GM19239 (cell line): ENCODE results near the gene ZSWIM9.
A peak's percentile ranks its signal among the peaks of the same experiment; 100 is the strongest.

ENCODE experiments used
- DNase-seq: peaks from one replicate; pipeline ENCODE4 v3.0.0; 2011; ENCODE audit warnings: low spot score; ENCODE audit not compliant: insufficient read length
- FAIRE-seq: peaks from 2 replicates; lab custom pipeline; 2011; peaks lifted over from hg19 to GRCh38; lab: Jason Lieb, UNC

The ZSWIM9 gene

DNA sequence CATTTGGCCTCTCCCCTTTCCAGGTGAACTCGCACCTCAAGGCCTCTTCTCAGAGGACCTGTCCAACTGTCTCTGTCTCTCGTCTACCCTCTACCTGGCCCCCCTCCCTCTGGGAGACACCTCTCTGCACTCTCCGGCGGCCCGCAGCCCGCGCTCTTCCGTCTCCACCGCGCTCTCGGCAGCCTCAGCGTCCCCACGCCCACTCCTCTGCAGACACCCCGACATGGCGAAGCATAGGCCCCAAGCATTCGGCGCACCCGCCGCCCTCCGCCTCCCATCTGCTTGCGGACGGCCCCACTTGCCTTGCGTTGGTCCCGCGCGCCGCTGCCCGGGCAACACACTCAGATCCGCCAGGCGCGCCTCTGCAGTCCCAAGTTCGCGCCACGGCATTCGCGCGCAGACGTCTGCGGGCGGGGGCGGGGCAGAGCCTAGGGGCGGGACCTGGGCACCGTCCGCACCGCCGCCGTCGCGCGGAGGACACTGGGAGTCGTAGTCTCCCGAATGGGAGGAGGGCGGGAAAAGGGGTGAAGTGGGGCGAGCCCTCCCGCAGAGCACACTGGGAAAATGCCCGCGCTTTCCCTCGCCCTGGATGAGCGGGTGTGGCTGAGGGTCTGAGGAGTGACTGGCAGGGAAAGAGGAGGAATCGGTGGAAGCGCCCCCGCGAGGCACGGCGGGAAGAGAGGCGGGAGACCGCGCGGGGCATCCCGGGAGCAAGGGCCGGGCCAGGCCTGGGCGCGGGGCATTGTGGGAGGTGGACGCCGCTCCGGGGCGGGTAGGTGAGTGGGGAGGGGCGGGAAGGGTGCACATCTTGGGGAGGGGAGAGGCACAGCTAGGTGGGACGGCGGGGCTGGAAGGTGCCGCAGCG, at the start of gene ZSWIM9, which contains the start of gene LIG1:
ZSWIM9 (plus strand) TSS at position 742 of the 865 bp plus-strand sequence. CDS start 1,123 bp downstream, outside the sequence.
LIG1 (minus strand) TSS at position 406 of the 865 bp plus-strand sequence. CDS start 4,778 bp downstream, outside the sequence.
- FAIRE-seq (peak; percentile 97), DNase-seq (peak; percentile 94)

DNA sequence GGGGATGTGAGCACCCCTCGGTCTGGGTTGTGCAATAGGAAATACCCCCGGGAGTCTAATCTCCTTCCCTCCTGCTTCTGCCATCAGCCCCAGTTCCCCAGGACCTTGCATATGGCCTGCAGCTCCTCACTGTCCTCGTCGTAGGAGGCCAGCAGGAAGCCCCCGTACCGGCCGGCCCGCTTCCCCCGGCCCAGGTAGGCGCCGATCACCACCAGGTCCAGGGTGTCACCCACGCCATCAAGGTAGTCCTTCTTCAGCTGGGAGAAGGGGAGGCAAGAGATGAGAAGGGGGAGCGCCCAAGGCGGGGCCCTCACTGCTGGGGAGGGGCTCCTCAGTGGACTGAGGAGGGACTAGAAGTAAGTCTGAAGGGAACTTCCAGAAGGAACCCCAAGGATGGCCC, 49.4 kb upstream of the ZSWIM9 start:
- DNase-seq (no peak), FAIRE-seq (no peak)

DNA sequence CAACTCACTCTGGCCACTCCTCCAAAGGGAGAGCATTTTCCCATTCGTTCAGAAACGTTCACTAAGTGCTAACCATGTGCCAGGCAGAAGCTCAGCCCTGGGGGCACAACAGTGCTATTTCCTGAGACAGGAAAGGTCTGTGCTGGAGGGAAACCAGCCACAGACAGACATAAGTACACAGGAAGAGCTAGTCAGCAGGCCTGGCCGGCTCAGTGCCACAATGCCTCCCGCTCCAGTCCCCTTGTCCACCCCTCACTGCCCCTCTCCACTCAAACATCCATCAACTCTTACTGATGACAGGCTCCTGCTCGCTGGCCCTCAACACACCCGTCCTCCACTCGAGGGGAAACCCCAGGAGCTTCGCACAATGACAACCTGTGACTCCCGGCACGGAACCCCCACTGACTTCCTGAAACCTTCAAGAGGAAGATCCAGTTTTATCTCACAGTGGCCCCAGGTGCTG, 48.5 kb upstream of the ZSWIM9 start:
- peak; percentile 42 for FAIRE-seq
- DNase-seq, result peak; percentile 36

DNA sequence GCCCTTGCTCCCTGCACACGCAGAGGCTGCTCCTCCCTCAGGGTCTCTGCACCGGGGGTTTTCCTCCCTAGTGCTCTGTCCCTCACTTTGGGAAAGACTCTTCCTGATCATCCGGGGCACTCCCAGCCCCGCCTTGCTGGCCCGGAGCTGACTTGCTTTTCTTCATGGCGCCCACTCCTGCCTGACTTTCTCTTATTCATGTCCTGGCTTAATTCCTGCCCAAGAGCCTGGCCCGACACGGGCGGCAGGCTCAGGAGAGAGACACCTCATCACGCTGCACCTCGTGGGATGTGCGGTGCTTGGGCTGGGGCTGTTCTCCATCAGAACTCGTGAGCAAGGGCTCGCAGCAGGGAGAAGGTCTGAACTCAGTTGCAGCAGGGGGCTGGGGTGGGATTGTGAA, 48.1 kb upstream of the ZSWIM9 start:
- peak; percentile 49 for FAIRE-seq

DNA sequence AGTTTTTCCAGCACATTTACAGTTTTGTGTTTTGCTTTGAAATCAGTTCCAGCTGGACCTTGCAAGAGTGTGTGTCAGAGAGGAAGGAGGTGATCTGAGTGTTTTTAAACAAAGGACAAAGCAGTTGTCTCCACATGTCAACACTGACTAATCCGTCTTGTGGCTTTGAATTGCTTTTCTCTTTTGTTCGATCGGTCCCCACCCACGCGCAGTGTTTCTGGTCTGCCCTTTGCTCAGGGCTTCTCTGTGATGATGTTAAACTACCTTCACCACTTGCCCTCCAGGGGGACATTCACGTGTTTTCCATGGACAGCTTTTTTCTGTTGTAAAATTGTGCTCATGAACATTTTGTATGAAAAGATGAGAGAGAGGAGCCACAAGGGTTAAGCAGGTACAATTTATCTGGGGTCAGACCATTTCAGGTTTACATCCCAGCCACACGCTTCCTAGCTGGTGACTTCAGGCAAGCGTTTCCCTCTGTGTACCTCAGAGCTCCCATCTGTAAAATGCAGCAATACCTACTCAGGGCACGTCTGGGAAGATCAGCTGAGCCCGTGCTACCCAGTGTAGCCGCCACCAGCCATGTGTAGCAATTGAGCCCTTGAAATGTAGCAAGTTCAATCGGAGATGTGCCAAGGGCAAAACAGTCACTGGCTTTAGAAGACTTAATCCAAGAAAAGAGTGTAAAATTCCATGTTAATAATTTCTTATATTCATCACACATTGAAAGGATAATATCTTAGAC, 46.4 kb upstream of the ZSWIM9 start:
- DNase-seq (no peak), FAIRE-seq (no peak)

More for the DNA sequence above, 48.1 kb upstream of the ZSWIM9 start:
- DNase-seq, result no peak

DNA sequence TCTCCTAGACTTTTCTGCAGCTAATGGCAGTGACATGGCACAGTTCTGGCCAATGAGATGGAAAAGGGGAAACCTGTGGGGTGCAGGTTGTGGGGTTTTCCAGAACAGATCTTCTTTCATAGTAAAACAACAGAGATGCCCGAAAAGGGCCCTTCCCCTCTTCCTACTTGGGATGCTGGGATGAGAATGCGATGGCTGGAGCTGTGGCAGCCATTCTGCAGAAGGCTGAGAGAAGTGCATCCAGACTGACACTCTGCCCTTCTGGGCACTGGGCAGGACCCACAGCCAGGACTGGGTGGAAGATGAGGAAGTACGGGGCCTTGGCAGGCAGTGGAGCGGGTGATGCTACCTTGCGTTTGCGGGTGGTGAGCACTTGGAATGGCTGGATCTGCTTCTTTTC, 42.9 kb upstream of the ZSWIM9 start:
- FAIRE-seq (no peak), DNase-seq (no peak)

DNA sequence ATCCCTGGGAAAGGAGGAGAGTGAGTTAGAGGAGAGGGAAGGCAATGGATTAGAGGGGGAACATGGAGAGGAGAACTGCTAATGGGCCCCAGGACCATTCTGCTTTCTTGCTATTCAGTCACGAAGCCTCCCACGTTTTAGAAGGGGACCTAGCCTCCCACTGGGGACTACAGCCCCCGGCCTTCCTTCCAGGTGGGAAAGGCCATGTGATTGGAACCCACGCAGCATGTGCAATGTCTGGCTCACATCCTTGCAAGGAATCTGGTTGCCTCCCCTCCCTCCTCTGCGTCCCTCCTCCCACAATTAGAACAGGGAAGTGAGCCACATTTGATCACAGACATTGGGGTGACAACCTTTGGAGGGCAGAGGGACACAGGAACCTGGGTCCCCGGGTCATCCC, 37.4 kb upstream of the ZSWIM9 start:
- no peak for FAIRE-seq
- DNase-seq, result no peak

DNA sequence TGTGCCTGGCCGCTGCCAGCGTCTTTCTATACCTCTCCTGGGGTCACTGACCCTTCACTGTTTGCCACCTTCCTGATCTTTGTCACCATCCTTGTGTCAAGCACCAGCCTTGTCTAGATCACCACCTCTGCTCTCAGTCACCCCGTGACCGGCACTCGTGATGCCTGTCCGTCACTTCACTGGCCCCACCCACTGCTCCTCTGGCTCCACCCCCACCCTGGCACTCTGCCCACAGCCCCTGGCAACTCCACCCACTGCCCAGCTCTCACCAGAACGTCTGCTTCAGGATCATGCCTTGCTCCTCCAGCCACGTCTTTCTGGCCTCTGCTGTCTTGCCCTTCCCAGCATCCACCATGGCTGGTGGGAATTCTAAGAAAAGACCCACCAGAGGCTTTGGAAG, 35.1 kb upstream of the ZSWIM9 start:
- FAIRE-seq (no peak), DNase-seq (no peak)

DNA sequence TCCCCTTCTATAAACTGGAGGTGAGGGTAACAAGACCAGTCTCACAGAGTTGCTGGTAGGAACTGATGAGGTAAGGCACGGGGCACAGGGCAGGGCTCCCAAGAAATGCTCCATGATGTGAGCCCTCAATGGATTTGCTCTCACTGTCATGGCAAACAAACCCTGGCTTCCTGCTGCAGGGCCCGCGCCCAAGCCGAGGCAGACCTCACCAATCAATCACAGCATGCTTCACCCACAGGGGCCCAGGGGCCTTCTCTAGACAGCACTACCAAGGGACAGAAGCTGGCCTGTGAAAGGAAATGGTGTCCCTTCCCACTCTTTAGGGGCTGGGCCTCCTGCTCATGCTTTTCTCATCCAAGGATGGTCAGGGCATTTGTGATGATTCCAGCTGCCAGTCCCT, 33.9 kb upstream of the ZSWIM9 start:
- DNase-seq (no peak), FAIRE-seq (no peak)

DNA sequence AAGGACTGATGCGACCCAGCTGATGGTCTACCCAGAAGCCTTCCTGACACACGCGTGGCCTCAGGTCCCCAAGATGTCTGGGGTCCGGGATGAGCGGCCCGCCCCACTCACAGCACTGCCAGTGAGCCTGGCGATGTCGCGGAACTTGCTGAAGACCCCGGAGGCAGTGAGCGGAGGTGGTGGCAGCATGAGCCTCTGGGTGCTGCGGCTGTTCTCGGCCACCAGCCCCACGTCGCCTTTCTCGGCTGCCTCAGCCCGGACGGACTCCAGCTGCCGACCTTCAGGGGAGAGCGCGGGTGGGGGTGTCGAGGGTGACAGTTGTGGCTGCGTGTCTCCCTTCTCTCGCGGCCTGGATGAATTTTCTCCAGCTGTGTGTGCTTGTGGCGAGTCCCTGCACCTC, 33.1 kb upstream of the ZSWIM9 start:
- DNase-seq (no peak), FAIRE-seq (no peak)

DNA sequence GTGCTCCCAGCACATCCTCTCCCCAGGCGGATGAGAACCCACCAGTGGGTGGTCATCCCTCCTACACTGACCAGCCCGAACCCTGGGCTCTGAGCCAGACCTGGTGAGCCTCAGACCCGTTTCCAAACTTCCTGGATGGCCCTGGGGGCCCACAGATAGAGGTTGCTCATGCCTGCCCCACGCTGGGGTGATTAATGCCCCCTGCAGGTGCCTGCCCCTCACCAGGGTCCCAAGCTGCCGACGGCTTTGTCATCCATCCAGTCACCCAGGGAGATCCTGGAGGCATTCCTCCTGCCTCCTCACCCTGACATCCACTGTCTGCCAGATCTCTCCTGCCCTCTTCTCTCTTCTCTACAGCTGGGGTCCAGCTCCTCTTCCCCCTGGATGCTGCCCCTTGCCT, 31.4 kb upstream of the ZSWIM9 start:
- DNase-seq, result no peak
- FAIRE-seq, result no peak

DNA sequence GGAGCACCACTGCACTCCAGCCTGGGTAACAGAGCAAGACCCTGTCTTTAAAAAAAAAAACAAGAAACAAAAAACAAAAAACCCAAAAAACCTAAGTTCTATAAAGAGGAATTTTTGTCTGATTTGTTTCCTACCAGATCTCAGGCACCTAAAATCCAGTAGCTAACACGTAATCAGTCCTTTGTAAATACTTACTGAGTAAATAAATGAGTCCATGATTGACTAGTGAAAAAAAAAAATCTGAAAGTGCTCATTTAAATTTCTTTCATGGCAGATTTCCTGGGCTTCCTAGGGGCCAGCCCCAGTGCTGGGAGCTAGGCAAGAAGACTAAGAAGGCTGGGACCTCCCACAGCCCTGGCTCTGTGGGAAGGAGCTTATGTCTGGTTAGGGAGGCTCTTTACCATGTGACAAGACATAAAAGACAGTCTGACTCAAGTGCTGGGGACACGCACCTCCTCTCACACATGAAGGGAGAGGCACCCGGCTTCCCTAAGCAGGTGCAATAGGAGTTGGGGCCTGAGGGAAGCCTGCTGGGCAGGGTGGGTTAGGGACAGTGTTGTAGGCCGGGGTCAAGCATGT, 22.8 kb upstream of the ZSWIM9 start:
- no peak for FAIRE-seq
- no peak for DNase-seq

DNA sequence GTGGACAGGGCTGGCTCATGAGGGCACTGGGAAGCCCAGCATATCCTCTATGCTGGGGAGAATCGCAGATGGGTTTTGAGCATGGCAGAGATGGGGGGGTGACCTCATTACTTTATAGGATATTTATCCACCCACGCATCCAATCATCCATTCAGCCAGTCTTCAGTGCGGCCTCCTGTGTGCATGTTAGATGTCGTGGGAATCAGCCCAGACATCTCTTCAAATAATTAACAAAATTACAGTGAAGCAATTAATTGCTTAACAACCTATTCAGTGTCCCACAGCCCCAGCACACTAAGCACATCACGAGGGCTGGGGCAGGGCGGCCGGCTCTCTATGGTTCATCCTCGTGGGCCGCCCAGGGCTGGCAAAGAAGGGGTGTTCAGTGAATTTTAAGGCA, 21.9 kb upstream of the ZSWIM9 start:
- no peak for FAIRE-seq
- DNase-seq, result no peak

DNA sequence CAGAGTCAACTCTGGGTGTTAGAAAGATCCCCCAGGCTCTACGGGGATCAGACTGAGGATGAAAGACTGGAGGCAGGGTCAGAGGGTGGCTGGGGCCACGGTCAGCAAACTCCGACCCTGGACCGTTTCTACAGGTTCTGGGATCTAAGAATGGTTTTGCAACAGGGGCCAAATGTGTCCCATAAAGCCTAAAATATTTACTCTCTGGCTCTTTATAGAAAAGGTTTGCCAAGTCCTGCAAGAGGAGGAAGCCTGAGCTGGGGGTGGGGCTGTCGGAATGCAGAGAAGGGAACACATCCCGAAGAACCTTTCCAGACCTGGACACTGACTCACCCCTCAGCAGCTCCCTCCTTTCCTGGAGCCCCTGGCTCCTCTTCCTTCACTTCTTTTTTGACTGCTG, 21.1 kb upstream of the ZSWIM9 start:
- no peak for FAIRE-seq
- no peak for DNase-seq

DNA sequence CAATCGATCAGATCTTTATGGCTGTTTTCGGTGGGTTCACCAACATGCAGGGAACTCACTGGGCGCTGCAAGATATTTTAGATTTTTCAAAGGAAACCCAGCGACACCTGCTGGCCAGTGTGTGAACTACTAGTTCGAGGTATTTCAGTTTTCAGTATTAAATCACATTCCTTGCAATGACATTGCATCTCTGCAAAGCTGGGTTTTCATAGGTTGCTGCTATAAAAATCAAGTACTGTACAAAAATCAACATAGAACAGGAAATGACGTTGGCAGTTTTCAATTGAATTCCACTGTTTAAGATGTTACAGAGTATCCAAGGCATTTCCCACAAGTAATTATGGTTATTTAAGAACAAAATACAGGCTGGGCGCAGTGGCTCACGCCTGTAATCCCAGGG, 17.9 kb upstream of the ZSWIM9 start:
- peak; percentile 62 for FAIRE-seq
- peak; percentile 49 for DNase-seq

DNA sequence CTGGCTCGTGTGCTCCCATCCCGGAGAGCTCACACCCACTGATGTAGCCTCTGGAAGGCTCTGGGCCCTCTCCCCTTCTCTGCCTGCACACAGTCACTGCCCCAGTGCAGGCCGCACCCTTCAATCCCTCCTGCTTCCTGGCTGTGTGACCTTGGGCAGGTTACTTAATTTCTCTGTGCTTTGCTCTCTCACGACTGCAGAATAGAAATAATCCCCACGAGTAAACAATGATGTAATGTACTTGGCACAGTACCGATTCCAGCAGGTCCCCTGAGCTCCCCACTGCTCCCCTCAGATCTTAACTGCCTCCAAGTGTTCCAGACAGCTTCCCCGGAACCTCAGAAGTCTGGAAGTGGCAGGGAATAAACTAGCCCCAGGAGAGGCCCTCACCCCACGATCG, 16.5 kb upstream of the ZSWIM9 start:
- DNase-seq (no peak), FAIRE-seq (no peak)

DNA sequence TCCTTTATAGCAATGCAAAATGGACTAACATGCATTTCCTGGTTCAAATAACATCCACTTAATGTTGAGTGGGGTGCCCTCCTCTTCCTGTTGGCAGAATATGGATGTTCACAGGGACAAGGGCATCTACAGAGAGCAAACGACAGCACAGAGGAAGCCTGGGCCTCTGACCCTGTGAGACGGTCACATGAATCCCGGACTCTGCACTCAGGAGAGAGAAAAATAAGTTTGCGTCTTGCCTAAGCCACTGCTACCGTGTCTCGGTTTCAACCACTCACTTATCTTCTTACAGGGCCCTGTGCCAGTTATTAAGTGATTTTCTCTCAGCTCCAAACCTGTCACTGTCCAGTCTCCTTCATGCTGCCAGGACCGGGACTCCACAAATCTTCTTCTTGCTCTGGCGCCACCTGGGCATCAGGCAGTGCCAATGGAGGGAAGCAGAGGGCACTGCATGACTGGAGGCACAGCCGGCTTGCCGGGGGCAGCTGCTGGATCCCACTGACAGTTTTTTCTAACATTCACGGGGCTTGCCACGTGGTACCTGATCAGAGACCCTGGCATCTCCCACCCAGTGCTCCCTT, 12.2 kb upstream of the ZSWIM9 start:
- DNase-seq (no peak), FAIRE-seq (no peak)

DNA sequence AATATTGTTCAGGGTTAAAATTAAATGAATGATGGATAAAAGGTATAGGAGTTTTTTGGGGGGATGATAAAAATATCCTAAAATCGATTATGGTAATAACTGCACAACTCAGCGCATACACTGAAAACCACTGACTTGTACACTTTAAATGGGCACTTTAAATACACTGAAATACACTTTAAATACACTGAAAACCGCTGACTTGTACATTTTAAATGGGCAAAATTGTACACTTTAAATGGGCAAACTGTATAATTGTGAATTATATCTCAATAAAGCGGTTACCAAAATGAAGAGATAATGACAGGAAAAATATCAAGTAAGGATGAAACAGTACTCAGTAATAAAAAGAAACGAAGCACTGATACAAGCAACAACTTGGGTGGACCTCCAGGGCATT, 1.8 kb upstream of the ZSWIM9 start:
- FAIRE-seq, result no peak

DNA sequence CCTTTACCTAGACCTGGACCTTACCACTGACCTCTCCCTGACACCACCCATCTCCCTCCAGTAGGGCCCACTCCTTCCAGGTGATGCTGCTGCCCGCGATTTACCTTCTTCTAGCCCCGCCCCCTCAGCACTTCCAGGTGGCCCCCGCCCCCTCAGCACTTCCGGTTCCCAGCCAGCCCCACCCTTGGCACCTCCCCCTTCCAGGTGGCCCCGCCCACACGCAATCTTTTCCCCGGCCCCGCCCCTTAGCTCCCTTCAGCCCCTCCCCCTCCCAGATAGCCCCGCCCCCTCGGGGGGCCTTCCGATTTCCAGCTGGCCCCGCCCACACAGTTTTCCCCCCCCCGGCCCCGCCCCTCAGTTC, 922 bp upstream of the ZSWIM9 start:
- DNase-seq (peak; percentile 60), FAIRE-seq (peak; percentile 75)

More for the DNA sequence above, 1.8 kb upstream of the ZSWIM9 start:
- DNase-seq, result no peak

DNA sequence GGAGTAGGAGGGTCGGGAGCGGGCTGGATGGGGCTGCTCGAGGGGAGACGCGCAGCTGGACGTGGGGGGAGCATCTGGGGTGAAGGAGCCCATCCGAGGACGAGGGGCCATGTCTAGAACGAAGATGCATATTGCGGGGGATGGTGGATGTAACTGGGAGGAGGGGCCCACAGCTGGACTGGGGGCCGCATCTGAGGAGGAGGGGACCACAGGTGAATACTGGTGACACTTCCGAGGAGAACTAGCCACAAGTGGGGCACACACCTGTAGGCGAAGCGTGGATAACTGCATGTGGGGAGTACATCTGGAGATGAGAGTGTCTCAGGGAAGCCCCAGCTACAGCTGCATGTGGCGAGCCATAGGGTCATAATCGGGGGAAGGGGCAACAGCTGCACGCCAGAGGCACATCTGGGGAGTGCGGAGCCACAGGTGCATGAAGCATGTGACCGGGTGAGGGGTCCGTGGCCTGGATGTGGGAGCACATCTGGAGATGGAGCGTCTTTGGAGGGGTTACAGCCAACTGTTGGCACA, 402 bp downstream of the ZSWIM9 start:
- DNase-seq (no peak), FAIRE-seq (peak; percentile 60)
